HG02970 (cell line): Measurements from ENCODE around the gene WDR33.

ENCODE experiments used
- ATAC-seq: cut with Tn5 transposase; IDR thresholded peaks from one replicate; pipeline ENCODE4 v1.9.1; 2021; ENCODE audit warnings: mild to moderate bottlenecking, moderate library complexity, moderate number of reproducible peaks; ENCODE audit not compliant: unreplicated experiment, low FRiP score

Gene WDR33

GRCh38 chr2:127660291-127660578 is 150.7 kb downstream of the WDR33 start:
- no peak for ATAC-seq

- no peak for ATAC-seq
These were observed 151.3 kb downstream of the WDR33 start for GRCh38 chr2:127659408-127660290.

GRCh38 chr2:127658641-127659407 is 152.1 kb downstream of the WDR33 start:
- no peak for ATAC-seq

- ATAC-seq = no peak
These were observed 152.8 kb downstream of the WDR33 start for GRCh38 chr2:127658146-127658545.

GRCh38 chr2:127657232-127657595 is 153.8 kb downstream of the WDR33 start:
- no peak for ATAC-seq

GRCh38 chr2:127656569-127657231 is 154.3 kb downstream of the WDR33 start:
- no peak for ATAC-seq

GRCh38 chr2:127655209-127656073 is 155.5 kb downstream of the WDR33 start:
- ATAC-seq = no peak

- ATAC-seq = no peak
These were observed 156.2 kb downstream of the WDR33 start for GRCh38 chr2:127654838-127655175.

- ATAC-seq = no peak
These were observed 156.7 kb downstream of the WDR33 start for GRCh38 chr2:127654084-127654837.

GRCh38 chr2:127653421-127654083 is 157.4 kb downstream of the WDR33 start:
- no peak for ATAC-seq

GRCh38 chr2:127652786-127653357 is 158.1 kb downstream of the WDR33 start:
- no peak for ATAC-seq

- ATAC-seq = no peak
These were observed 158.9 kb downstream of the WDR33 start for GRCh38 chr2:127651971-127652550.

- ATAC-seq = no peak
These were observed 159.6 kb downstream of the WDR33 start for GRCh38 chr2:127651381-127651809.
